Breast epithelium (tissue), 4 donors: ENCODE measurements around the gene OPHN1. TPM values are rescaled to one million over a fixed set of nuclear protein-coding genes. Genes with fewer than 3 reads are reported as not detected.
"Not testable (repeated sequence)": the region's sequence is repeated elsewhere in the genome, so short reads cannot be mapped to it uniquely, and the experiment has no call there.

Experiments used
- DNase-seq, 2 donors: peaks; one replicate each; pipeline ENCODE4 v3.0.0-alpha.2; 2019; ENCODE audit warnings: low spot score in 2 of 2
- H3K27ac ChIP-seq, 2 donors: fragments of 200-600 bp; sonication (generic) in 1 of 2; one replicate each; pipeline ENCODE4 v1.5.1; 2016 to 2019; ENCODE audit warnings: mild to moderate bottlenecking in 1 of 2
- H3K27me3 ChIP-seq, 2 donors: fragments of 200-600 bp; sonication (generic) in 1 of 2; one replicate each; pipeline versions ENCODE4 v1.5.1 to v1.6.0; 2017 to 2019; ENCODE audit warnings: control low read depth in 1 of 2, mild to moderate bottlenecking in 1 of 2
- H3K36me3 ChIP-seq: fragments of 200-600 bp; one replicate; pipeline ENCODE4 v1.5.1; 2019
- H3K4me1 ChIP-seq, 2 donors: fragments of 200-600 bp; sonication (generic); one replicate each; pipeline ENCODE4 v1.5.1; 2016 to 2019; ENCODE audit warnings: control low read depth in 1 of 2
- H3K4me3 ChIP-seq, 3 donors: fragments of 200-600 bp; sonication (generic); 1 replicate in 2 of 3; 2 replicates in 1 of 3; pipeline ENCODE4 v1.5.1; 2016 to 2019; ENCODE audit warnings: mild to moderate bottlenecking in 3 of 3, moderate library complexity in 2 of 3
- H3K9me3 ChIP-seq, 2 donors: fragments of 200-600 bp; sonication (generic) in 1 of 2; one replicate each; pipeline ENCODE4 v1.5.1; 2016 to 2019; ENCODE audit warnings: control low read depth in 1 of 2
- POLR2A ChIP-seq: fragments of 450-650 bp; IDR thresholded peaks from one replicate; pipeline ENCODE4 v1.6.1; 2016; ENCODE audit warnings: antibody characterized with exemption, mild to moderate bottlenecking, moderate library complexity
- POLR2AphosphoS5 ChIP-seq, 3 donors: sonication (generic); formaldehyde crosslinking; IDR thresholded peaks; one replicate each; pipeline ENCODE4 v1.6.1; 2017; ENCODE audit warnings: antibody characterized with exemption in 3 of 3
- intact Hi-C: fragments of 100-400 bp; cut with DNase I; formaldehyde crosslinking; loops from one replicate; pipeline ENCODE4 v1.15.1; 2023; ENCODE audit warnings: low total_unique reads
- total RNA-seq, 3 donors: library from RNA; depleted of rRNA; stranded (reverse); fragments of >200 nt; gene quantifications; one replicate each; pipeline ENCODE4 v1.1.0, GENCODE V29; 2016
- TF ChIP-seq, protein P1 (sequence below), 3 donors: fragments of 450-650 bp; IDR thresholded peaks; one replicate each; pipeline ENCODE4 v1.5.1; 2016 to 2017; ENCODE audit warnings: antibody characterized with exemption in 3 of 3, mild to moderate bottlenecking in 3 of 3, moderate library complexity in 3 of 3

OPHN1 gene
- total RNA-seq, 3 donors from 2014 or later, result 9.5 to 20.2 (median 14.6) TPM

- H3K36me3 ChIP-seq, result no peaks in the 10 kb centered on the region
- intact Hi-C loops, result no loop called here
- no peak for TF ChIP-seq POLR2AphosphoS5 (IDR thresholded peaks at IDR 0.05)
- TF ChIP-seq POLR2A, result no peak
- TF ChIP-seq, protein P1, sequence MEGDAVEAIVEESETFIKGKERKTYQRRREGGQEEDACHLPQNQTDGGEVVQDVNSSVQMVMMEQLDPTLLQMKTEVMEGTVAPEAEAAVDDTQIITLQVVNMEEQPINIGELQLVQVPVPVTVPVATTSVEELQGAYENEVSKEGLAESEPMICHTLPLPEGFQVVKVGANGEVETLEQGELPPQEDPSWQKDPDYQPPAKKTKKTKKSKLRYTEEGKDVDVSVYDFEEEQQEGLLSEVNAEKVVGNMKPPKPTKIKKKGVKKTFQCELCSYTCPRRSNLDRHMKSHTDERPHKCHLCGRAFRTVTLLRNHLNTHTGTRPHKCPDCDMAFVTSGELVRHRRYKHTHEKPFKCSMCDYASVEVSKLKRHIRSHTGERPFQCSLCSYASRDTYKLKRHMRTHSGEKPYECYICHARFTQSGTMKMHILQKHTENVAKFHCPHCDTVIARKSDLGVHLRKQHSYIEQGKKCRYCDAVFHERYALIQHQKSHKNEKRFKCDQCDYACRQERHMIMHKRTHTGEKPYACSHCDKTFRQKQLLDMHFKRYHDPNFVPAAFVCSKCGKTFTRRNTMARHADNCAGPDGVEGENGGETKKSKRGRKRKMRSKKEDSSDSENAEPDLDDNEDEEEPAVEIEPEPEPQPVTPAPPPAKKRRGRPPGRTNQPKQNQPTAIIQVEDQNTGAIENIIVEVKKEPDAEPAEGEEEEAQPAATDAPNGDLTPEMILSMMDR (IDR thresholded peaks at IDR 0.05), result no peak
- no peak overlapping the region for H3K27ac ChIP-seq
- H3K4me1 ChIP-seq, result no peaks in the 10 kb centered on the region
- peaks cover 0 to 17% of the 10 kb centered on the region in 2 donors for H3K27me3 ChIP-seq
- no peak for DNase-seq
- no peaks in the 10 kb centered on the region for H3K9me3 ChIP-seq
- H3K4me3 ChIP-seq, result no peak overlapping the region
These were observed 145.2 kb downstream of the OPHN1 start for GRCh38 chrX:68288127-68288526.

- TF ChIP-seq, protein P1 (IDR thresholded peaks at IDR 0.05), result no peak
- TF ChIP-seq POLR2A (no peak), POLR2AphosphoS5 (IDR thresholded peaks at IDR 0.05) (no peak)
- Histone ChIP-seq H3K9me3 (no peaks in the 10 kb centered on the region), H3K4me3 (no peak overlapping the region), H3K27me3 (peaks cover 0 to 17% of the 10 kb centered on the region in 2 donors), H3K4me1 (no peaks in the 10 kb centered on the region), H3K36me3 (no peaks in the 10 kb centered on the region), H3K27ac (no peak overlapping the region)
- no peak for DNase-seq
- intact Hi-C loops, result no loop called here
These were observed 145.9 kb downstream of the OPHN1 start for GRCh38 chrX:68287419-68287818.

DNA sequence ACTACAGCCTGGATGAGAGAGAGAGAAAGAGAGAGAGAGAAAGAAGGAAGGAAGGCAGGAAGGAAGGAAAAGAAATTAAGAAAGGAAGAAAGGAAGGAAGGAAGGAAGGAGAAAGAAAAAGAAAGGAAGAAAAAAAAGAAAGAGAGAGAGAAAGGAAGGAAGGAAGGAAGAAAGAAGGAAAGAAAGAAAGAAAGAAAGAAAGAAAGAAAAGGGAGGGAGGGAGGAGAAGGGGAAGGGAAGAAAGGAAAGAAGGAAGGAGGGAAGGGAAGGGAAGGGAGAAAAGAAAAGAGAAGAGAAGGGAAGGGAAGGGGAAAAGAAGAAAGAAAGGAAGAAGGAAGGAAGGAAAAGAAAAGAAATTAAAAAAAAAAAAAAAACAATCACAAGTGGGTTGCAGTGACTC, 146.3 kb downstream of the OPHN1 start:
- no peak for TF ChIP-seq POLR2A
- intact Hi-C loops, result no loop called here
- Histone ChIP-seq H3K4me3 (no peak overlapping the region), H3K4me1 (no peaks in the 10 kb centered on the region), H3K27me3 (peaks cover 0 to 17% of the 10 kb centered on the region in 2 donors), H3K9me3 (no peaks in the 10 kb centered on the region), H3K36me3 (no peaks in the 10 kb centered on the region), H3K27ac (no peak overlapping the region)
- DNase-seq, result no peak

DNA sequence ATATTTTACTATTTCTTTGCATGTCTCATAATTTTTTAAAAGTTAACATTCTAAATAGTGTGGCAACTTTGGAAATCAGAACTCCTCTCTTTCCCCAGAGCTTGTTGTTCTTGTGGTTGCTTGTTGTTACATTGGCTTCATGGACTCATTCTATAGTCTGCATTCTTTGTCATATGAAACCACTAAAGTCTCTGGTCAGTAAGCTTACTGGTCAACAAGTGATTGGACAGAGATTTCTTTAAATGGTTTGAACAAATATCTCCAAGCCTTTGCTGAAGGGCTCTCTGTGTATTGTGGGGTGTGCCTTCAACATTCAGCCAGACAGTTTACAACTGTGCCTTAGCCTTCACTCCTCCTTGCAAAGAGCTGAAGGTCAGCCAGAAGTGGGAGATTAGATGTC, 147.2 kb downstream of the OPHN1 start:
- no peak for DNase-seq
- Histone ChIP-seq H3K36me3 (no peaks in the 10 kb centered on the region), H3K27me3 (peaks cover 0 to 17% of the 10 kb centered on the region in 2 donors), H3K4me3 (no peak overlapping the region), H3K4me1 (no peaks in the 10 kb centered on the region), H3K27ac (no peak overlapping the region), H3K9me3 (no peaks in the 10 kb centered on the region)
- intact Hi-C loops, result no loop called here
- TF ChIP-seq, protein P1 (IDR thresholded peaks at IDR 0.05), result no peak
- no peak for TF ChIP-seq POLR2A

GRCh38 chrX:68284281-68284904, 148.9 kb downstream of the OPHN1 start:
- intact Hi-C loops, result no loop called here
- Histone ChIP-seq H3K4me1 (no peaks in the 10 kb centered on the region), H3K27me3 (peaks cover 0 to 17% of the 10 kb centered on the region in 2 donors), H3K27ac (no peak overlapping the region), H3K4me3 (no peak overlapping the region), H3K36me3 (no peaks in the 10 kb centered on the region), H3K9me3 (no peaks in the 10 kb centered on the region)
- DNase-seq, result no peak
- no peak for TF ChIP-seq POLR2AphosphoS5 (IDR thresholded peaks at IDR 0.05)
- no peak for TF ChIP-seq POLR2A
- TF ChIP-seq, protein P1 (IDR thresholded peaks at IDR 0.05), result no peak

DNA sequence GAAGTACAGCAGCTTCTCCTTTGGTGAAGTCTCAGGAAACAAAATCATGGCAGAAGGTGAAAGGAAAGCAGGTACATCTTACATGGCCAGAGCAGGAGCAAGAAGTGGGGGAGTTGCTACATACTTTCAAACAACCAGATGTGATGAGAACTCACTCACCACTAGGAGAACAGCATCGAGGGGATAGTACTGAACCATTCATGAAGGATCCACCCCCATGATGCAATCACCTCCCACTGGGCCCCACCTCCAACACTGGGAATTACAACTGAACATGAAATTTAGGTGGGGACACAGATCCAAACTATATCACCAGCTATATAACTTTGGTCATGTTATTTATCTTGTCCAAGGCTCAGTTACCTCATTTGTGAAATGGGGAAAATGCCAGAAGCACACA, 159.4 kb downstream of the OPHN1 start:
- DNase-seq, result no peak

DNA sequence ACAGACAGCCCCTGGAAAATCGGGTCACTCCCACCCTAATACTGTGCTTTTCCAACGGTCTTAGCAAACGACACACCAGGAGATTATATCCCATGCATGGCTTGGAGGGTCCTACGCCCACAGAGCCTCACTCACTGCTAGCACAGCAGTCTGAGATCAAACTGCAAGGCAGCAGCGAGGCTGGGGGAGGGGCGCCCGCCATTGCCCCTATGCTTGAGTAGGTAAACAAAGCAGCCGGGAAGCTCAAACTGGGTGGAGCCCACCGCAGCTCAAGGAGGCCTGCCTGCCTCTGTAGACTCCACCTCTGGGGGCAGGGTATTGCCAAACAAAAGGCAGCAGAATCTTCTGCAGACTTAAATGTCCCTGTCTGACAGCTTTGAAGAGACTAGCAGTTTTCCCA, 168.5 kb downstream of the OPHN1 start:
- H3K27me3 ChIP-seq, result peaks cover 0 to 14% of the 10 kb centered on the region in 2 donors
- H3K4me1 ChIP-seq, H3K9me3 ChIP-seq, H3K4me3 ChIP-seq, intact Hi-C loops, DNase-seq, H3K27ac ChIP-seq, H3K36me3 ChIP-seq: not testable (repeated sequence)

More for the DNA sequence above, 159.4 kb downstream of the OPHN1 start:
- no peaks in the 10 kb centered on the region for H3K36me3 ChIP-seq
- H3K4me3 ChIP-seq, result no peak overlapping the region
- TF ChIP-seq POLR2A, result no peak
- no peak for TF ChIP-seq POLR2AphosphoS5 (IDR thresholded peaks at IDR 0.05)
- TF ChIP-seq, protein P1 (IDR thresholded peaks at IDR 0.05), result no peak
- no peak overlapping the region for H3K27ac ChIP-seq
- no peaks in the 10 kb centered on the region for H3K9me3 ChIP-seq
- intact Hi-C loops, result no loop called here
- H3K27me3 ChIP-seq, result peaks cover 0 to 13% of the 10 kb centered on the region in 2 donors
- H3K4me1 ChIP-seq, result no peaks in the 10 kb centered on the region
